T-helper 2 cell (primary cell): ENCODE results near the gene PADI1.
A peak's percentile ranks its signal among the peaks of the same experiment; 100 is the strongest.

Experiments used
- DNase-seq, 5 experiments: peaks; one replicate each; pipeline versions ENCODE4 v3.0.0 to v3.0.0-alpha.2; 2012 to 2022

The PADI1 gene

DNA sequence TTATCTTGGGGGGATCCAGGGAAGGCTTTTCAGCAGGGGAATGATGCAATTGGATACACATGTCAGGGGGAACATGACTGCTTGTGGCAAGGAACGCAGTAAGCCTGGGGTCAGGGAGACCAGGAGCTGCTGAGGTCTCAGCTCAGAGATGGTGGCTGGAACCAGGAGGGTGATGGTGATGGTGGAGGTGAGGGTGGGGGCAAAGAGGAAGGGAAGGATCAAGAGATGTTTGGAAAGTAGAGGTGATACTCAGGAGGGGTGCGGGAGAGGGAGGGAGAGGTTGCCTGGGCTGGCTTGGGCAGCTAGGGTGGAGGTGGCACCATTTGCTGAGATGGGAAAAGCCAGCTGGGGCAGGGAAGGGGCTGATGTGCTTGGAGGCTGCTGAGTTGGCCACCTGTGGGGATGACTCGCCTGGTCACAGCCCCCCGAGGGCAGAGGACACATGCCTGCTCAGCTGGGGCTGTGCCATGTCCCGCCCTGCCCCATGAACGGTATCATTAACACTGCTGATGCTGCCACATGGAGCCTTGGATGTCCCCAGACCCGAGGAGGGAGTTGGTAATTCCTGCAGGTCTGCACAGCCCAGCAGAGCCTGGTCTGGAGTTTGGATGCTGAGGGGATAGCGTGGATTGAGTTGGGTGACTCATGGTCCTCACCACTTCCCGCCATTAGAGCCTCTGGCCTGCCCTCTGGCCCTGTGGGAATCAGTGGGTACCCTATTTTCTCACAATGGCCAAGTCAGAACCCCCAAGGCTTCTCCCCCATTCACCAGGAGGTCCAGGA is 6.3 kb upstream of the PADI1 start:
- DNase-seq, result no peak

DNA sequence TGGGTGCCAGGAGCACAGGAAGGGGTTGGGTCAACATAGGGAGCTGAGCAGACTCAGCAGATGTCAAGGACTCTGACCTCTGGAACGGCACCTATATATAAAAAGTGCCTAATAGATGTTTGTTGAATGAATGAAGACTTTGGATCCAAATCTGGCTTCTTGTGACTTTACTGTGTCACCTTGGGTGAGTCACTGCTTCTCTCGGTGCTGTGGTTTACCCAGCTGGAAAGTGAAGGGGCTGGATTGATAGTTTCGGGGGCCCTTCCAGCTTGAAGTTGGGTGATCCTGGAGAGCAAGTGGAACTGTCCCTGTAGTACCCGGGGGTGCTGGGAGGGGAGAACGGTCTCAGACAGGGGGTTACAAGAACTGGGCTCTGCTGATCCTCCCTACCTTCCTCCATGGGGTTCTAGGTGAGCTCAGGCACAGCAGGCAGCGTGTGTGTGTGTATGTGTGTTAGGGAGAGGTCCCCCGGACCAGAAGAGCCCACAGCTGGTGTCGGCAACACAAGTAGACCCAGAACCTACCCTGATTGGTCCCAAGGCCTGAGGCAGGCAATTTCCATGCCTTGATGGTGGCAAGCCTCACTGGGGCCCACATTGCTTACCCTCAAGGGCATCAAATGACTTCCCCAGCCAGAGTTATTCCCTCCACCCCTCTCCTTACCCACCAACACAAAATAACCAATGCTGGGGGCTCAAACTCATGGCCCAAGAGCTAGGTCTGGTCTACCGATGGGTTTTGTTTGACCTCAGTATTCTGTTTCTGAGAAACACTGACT is 5.5 kb upstream of the PADI1 start:
- no peak for DNase-seq

DNA sequence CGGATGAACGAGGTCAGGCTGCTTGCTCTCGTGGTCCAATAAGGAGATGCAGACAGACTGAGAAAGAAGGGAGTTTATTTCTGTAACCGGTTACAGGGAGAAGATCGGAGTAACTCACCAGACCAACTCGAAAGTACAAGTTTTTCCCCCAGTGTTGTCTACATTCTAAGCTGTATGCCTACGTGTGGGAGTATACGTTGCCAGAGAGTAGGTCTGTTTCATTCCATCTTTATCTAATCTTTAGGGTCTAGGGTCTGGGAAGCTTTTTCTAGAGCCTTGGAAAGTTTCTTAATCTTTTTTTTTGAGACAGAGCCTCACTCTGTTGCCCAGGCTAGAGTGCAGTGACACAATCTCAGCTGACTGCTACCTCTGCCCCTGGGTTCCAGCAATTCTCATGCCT is 4.7 kb upstream of the PADI1 start:
- DNase-seq, result no peak

DNA sequence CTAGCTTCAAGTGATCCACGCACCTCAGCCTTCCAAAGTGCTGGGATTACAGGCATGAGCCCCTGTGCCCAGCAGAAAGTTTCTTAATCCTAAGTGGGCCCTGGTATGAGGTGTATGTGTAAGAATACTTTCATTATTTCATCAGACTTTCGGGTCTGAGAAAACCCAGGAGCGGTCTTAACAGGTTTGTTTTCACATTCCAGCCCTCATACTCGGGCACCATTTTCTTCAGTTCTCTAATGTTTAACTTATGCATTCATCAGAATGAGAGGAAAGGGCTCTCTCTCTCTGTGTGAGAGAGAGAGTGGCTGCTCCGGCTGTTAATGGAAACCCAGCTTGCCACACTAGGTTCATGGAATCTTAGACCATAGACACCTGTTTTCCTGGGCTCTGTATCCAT is 4.2 kb upstream of the PADI1 start:
- no peak for DNase-seq

DNA sequence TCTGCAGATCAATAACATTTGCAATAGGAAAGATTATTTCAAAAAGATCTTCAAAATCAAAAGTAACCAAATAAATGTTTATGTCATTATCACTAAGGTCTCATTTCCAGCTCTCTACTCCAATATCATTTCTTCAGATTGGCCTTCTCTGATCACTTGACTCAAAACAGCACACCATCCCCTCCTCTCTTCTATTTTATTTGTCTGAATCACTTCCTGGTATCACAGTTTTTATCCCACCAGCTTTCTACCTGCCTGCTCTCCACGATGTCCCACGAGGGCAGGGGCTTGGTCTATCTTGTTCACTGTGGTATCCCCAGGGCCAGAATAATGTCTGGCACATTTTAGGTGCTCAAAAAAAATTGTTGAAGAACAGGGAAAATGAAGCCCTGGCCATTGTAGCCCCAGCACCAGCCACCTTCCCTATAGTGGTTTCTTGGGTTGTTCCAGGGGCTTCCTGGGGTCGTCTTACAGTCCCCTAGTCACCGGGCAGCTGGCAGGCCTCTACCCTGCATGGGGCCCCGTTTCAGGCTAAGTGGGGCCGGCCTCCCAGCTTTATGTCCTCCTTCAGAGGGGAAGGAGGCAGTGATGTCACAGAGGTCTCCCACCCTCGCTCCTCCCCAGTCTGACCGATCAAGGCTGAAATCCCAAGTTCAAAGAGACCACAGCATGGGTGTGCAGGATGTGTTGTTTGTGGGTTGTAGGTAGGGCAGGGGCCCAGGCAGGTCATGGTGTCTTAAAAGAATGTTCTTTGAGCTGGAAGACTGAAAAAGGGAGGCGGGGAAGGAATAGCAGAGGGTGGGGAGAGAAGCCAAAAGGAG is 3.5 kb upstream of the PADI1 start:
- peak in 1 of 5 experiments; percentile 53 for DNase-seq

DNA sequence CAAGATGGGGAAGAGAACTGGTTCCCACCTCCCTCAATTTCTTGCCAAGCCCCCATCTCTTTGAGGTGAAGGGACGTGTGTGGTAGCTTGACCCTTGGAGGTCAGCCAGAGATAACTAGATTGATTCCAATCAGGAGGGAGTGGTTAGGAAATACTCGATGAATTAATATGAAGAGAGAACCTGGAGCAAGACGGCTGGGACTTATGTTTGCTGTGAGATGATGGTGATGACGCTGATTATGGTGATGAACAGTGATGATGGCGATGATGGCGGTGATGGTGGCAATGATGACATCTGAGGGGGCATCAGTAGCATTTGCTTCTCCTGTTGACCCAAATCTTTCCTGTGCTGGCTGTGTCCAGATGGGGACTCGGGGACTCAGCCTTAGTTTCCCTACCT is 724 bp downstream of the PADI1 start:
- DNase-seq, result no peak

DNA sequence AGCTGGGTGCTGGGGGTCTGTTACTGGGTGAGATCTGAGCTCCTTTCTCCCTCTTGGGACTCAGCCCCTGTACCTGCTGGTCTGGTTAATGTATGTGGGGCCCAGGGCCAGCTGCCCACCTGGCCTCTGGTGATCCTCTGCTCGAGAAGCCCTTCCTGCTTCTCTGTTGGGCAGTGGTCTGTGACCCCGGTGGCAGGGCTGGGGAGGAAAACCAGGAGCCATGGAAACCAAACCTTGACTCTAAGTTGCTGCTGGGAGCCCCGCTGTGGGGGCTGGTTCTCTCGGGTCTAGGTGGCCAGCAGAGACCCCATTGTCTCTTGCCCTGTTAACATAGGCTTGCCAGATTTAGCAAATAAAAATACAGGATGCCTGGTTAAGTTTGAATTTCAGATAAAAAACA is 1.3 kb downstream of the PADI1 start:
- DNase-seq, result no peak

DNA sequence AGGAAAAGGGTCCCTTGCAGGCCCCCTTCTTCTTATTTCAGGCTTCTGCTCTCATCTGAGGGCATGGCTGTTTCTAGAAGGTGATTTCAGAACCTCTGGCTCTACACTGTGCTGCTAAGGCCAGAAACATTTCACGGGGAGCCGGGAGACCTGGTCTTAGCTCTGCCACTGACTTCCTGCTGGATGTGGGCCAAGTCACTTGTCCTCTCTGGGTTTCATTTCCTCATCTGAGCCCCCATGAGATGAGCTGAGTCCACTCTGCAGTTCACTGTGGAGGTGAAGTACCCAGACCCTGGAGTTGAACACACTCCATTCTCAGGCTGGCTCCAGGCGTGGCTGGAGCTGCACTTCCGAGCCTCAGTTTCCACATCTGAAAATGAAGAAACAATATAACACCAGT is 2.1 kb downstream of the PADI1 start:
- DNase-seq, result no peak

DNA sequence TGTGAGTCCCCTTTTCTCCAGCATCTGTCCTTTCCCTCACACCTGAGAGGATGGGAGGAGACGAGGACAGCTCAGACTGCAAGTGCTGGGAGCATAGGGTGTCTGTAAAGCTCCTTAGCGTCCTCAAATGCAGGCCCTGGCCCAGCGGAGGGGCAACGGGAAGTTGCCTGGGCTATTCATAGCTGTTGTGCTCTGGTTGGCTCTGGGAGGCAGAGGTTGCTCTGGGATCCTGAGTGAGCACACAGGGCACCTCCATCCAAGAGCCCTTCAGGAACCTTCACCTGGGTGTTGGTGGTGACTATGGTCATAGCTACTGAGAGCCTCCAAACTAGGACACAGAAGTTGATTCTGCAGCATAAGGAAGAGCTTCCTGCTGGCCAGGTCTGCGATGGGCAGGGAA is 2.6 kb downstream of the PADI1 start:
- DNase-seq, result no peak

DNA sequence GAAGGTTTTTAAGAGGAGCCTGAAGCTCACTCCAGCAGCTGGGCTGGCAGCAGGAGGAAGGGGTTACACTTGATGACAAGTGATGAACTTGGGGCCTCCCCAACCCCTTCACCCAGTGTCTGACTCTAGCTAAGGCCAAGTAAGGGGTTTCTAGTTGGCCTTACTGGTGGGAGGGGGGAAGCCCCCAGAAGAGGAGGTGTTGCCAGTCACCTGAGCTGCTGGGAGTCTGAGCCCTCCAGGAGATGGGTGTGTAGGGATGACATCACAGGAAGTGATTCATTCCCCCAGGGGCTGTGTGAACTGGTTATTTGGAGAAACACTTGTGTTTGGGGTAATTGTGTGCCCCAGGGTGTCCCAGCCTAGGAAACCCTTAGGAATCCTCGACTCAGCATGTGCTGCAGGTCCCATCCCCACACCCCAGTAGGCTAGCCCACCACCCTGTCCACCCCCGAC is 3.1 kb downstream of the PADI1 start:
- peak in 1 of 5 experiments; percentile 54 for DNase-seq

DNA sequence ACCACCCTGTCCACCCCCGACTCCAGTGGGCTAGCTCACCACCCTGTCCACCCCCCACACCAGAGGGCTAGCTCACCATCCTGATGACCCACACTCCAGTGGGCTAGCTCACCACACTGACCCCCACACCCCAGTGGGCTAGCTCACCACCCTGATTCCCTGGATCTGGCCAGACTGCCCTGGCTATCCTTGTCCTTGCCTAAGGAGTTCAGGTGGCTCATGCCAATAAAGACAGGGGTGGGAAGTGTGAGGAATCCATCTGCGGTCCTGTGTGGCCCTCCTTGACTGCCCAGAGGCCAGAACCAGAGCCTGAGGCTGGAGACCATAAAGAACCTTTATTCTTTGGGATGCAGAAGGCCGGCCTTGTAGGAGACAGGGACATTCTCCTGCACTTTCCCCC is 3.6 kb downstream of the PADI1 start:
- DNase-seq, result no peak

DNA sequence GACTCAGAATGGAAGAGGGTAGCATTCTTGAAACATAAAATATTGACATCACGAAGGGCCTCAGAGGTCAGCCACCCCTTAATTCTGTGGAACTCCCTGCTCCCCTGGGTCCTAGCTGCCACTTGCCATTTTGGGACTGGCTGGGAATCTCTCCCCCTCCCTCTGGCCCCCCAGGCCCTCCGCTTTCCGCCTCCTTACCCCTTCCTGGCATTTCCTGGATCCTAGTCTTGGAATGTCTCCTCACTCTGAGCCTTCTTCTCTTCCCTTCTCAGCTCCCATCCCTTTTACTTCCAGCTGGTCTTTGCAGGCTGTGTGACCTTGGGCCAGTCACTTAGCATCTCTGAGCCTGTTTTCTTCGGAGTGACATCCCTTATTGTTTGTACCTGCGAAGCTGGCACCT is 4.5 kb downstream of the PADI1 start:
- no peak for DNase-seq

DNA sequence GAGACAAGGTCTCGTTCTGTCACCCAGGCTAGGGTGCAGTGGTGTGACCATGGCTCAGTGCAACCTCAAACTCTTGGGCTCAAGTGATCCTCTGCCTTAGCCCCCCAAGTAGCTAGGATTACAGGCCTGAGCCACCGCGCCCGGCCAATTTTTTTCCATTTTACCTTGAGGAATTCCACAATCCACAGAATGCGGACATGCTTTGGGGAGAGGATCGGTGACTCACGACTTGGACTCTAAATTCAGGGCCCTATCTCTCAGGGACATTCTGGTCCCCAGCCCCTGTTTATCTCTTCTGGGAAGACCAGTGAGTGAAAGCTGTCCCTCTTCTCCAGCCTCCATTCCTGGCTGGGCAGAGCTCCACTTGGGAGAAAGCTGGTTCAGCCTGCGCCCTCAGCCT is 5.2 kb downstream of the PADI1 start:
- DNase-seq, result no peak

DNA sequence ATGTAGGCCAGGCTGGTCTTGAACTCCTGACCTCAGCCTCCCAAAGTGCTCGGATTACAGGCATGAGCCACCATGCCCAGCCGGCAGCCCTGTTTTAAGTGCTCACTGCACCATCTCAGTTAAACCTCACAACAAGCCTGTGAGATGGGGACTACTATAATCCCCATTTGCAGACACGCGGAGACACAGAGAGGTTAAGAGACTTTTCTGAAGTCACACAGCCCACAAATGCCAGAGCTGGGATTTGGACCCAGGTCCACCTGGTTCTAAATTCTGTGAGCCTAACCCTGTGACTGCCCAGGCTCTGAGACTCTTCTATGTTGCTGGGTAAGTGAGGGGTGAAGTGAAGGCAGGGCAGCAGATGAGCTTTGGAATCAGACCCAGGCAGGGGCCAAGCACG is 6.4 kb downstream of the PADI1 start:
- DNase-seq, result no peak

DNA sequence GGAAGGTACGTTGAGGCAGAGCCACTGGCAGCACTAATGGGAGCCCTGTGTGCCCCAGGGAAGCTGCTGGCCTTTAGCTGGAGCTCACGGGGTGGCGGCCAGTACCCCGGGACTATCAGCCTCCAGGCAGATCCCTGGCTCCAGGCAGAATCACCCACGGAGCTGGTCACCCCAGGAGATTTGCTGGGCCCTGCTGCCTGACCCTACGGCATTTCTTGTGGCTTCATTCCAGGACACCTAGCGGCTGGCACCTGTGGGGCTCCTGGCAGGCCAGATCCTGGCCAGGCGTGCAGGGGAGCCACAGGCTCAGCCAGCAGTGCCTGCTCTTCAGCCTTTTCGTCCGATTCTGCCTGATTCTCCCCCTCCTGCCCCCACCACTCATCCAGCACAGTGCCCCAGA is 7.1 kb downstream of the PADI1 start:
- DNase-seq, result no peak

DNA sequence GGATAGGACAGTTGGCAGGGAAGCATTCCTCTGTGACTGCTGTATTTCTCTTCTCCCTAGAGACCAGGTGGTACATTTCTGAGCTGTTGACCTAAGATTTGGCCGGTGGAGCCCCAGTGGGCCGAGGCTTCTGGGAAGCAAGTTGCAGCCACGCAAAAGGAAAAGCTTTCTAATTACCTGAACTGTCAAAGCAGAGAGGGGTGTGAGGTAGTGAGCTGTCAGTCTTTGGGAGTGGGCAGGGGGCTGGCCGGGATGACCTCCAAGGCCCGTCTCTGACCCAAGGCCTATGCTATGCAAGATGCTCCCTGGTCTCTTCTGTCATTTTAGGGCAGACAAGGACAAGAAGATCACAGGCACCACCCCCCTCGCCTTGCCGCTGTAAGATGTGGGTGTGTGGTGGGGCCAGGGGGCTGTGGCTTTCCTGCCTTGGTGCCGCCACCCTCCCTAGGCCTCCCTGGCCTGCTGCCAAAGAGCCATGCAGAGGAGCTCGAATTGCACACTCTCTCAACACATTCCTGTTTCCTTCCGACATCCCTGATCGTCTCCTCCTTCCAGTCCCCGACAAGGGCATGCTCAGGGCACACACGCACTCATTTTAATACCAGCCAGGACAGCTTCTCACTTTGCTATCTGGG is 7.7 kb downstream of the PADI1 start:
- DNase-seq, result peak in 4 of 5 experiments; percentile 42 to 76 (median 55)

DNA sequence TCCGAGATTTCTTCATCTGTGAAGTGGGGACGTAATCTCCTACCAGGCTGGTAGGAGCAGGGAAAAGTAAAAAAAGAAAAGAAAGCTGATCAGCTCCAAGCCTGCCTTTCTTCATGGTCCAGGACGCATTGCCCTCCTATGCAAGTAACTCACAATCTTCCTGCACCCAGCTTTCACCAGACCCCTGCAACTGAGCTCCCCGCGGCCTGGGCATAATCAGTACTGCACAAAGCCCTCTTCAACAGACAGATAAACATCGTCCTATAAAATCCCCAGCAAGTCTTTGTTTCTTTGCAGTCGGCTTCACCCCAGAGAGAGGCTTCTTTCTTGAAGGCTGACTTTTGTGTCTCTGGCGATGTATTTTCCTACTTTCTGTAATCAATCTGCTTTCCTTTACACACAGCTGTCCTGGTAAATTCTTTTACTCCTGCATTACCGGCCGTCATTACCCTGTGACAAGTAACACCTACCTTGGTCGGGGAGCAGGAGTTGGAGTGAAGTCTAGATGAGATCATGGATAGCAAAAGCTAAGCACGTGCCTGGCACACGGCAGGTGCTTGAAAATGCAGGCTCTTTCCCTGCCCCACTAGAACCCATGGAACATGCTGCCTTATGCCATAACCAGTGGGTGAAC is 8.3 kb downstream of the PADI1 start:
- no peak for DNase-seq

DNA sequence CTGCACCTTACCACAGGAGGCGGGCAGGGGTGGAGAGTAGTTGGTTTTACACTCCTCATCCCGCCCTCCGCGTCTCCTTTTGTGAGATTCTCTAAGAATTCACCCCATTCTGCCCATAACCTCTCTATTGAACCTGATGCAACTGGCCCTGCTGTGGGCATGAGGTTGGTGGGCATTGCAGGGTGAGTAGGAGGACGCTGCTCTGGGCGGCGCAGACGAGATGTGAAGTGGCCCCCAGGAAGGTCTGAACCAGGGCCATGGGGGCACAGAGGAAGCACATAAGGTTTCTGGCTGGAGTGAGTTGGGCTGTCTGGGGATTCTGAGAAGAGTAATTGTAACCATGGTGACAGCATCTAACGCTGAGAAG is 8.8 kb downstream of the PADI1 start:
- DNase-seq, result no peak

DNA sequence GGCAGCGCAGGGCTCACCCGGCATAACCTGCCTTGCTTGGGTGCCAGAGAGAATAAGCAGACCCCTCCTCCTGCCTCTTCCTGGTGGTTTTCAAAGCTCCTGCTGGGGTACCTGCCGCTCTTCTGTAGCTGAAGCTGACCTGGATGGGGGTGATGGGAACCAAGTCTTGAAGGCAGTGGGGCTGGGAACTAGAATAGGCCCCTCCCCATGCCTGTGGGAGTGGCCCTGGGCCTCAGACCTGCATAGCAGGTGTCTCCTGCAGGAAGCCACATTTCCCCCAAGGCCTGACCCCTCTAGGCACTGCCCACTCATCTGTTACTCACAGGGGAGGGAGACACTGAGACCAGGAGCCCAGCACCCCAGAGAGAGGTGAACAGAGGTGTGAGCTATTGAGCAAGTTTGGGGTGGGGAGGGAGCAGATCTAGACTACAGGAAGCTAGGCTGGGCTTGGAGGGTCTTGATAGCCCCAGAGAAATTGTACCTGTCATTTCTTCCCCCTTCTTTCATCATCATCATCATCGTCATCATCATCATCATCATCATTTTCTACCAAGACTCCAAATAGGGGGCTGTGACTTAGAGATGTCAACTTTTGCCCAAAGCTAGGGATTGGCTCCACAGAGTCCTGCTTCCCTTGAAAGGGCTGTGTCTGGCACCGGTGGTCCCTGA is 10.1 kb downstream of the PADI1 start:
- DNase-seq, result no peak

DNA sequence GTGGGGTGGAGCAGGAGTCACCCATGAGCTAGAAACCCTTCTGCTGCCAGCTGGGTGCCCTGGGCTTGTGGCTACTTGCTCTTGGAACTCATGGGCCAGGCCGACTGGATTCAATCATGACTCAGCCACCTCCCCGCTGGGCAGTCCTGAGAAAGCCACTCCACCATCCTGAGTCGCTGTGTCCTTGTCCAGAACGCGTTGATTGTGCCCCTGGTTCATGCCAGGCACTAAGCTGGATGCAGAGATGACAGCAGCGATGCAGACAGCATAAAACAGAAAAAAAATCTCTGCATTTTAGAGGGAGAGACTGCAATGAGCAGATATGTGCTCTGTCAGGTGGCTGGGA is 10.6 kb downstream of the PADI1 start:
- DNase-seq, result no peak

DNA sequence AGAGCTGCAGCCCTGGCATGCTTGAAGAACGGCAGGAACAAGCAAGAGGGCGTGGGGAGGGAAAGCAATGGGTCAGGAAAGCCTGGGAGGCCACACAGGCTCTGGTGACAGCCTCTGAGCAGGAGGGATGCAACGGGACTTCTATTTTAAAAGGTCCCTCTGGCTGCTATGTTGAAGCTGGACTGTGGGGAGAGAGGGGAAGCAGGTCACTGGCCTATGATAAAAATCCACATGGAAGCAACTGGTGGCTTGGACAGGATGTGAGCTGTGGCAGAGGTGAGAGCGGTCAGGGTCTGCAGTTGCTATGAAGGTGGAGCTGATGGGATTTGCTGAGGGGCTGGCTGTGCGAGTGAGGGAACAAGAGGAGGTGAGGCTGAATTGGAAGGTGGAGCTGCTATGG is 11.2 kb downstream of the PADI1 start:
- no peak for DNase-seq

DNA sequence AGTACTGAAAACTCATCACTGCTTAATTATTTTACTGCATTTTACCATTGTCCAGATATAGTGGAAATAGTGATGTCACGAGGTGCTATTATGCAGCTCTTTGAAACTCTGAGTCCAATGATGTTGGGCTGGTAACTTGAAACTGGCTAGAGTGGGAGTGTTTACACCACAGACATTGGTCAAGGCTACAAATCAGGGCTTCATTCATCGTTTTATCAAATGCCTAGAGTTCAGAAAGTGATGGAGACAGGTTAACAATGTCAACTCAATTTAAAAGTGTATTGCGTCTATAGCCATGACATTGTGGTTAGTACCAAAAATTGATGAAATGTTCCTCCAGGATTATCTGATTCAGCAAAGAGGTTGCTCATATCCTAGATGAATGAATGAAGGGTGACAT is 12.7 kb downstream of the PADI1 start:
- no peak for DNase-seq
